ENCODE data around the gene NUP188.

Gene NUP188

DNA sequence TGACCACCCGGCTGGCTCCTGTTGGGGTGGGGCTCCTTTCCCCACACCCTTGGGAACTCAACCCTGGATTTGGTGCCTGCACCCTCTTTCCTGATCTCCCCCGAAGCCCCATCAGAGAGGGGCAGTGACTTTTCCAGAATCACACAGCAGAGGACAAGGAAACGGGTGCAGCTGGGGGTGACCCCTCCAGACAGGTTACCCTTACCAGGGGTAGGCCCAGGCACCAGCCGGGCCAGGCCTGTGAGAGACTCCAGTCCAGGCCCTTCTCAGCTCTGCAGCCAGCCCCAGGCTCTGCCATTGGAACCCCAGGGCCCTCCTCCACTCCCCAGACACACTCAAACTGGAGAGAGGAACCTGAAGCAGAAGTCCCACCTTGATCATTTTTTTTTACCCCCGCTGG is 45.7 kb upstream of the NUP188 start:
- H3K9me3 ChIP-seq: no peaks in the 10 kb centered on the region
- TF ChIP-seq, protein P1, sequence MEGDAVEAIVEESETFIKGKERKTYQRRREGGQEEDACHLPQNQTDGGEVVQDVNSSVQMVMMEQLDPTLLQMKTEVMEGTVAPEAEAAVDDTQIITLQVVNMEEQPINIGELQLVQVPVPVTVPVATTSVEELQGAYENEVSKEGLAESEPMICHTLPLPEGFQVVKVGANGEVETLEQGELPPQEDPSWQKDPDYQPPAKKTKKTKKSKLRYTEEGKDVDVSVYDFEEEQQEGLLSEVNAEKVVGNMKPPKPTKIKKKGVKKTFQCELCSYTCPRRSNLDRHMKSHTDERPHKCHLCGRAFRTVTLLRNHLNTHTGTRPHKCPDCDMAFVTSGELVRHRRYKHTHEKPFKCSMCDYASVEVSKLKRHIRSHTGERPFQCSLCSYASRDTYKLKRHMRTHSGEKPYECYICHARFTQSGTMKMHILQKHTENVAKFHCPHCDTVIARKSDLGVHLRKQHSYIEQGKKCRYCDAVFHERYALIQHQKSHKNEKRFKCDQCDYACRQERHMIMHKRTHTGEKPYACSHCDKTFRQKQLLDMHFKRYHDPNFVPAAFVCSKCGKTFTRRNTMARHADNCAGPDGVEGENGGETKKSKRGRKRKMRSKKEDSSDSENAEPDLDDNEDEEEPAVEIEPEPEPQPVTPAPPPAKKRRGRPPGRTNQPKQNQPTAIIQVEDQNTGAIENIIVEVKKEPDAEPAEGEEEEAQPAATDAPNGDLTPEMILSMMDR (IDR thresholded peaks at IDR 0.05): no peak
- H3K4me3 ChIP-seq (ENCODE audit: low read depth in 1 of 2, low read length in 1 of 2): no peak overlapping the region
- H3K27me3 ChIP-seq: no peaks in the 10 kb centered on the region
- peaks cover 13 to 15% of the 10 kb centered on the region in 2 experiments for H3K4me1 ChIP-seq (ENCODE audit: control insufficient read depth in 1 of 2, insufficient read depth in 1 of 2, low read depth in 1 of 2, low read length in 1 of 2)
- no peak overlapping the region for H3K27ac ChIP-seq
- peaks cover 9% of the 10 kb centered on the region for H3K36me3 ChIP-seq

DNA sequence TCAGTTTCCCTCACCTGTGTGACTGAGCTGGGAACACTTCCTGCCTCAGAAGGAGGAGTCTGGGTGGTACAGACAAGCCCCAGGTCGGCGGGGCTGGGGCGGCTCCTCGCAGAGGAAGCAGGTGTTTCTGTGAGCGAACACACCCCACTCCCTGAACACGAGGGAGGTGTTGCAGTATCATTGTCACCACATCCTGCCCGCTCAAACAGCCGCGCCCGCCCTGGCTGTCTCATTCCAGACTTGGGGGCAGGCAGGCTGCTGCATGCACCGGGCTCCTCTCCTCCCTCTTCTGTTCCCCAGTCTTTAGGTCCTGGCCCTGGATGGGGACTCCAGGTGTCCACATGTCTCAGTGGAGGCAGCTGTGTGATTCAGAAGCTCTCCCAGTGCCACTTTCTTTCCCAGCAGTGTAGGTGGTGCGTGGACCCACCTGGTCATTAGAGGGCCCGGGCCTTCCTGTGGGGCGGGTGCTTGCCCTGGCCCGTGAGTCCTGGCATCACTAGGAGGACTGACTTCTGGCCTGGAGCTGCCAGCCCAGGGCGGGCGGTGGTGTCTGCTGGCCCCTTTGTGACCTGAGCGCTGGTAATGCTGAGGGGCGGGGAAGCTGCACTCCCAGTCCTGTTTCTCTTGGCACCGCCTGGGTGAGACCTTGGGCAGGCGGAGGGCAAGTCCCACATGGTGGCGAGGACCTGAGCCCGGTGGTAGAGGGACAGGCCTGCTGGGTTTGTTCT is 45.0 kb upstream of the NUP188 start:
- Histone ChIP-seq H3K36me3 (peaks cover 12% of the 10 kb centered on the region), H3K27me3 (no peaks in the 10 kb centered on the region), H3K4me1 (ENCODE audit: control insufficient read depth in 1 of 2, insufficient read depth in 1 of 2, low read depth in 1 of 2, low read length in 1 of 2) (peaks cover 13 to 15% of the 10 kb centered on the region in 2 experiments), H3K9me3 (no peaks in the 10 kb centered on the region), H3K4me3 (ENCODE audit: low read depth in 1 of 2, low read length in 1 of 2) (no peak overlapping the region), H3K27ac (no peak overlapping the region)
- TF ChIP-seq, protein P1 (IDR thresholded peaks at IDR 0.05): no peak

DNA sequence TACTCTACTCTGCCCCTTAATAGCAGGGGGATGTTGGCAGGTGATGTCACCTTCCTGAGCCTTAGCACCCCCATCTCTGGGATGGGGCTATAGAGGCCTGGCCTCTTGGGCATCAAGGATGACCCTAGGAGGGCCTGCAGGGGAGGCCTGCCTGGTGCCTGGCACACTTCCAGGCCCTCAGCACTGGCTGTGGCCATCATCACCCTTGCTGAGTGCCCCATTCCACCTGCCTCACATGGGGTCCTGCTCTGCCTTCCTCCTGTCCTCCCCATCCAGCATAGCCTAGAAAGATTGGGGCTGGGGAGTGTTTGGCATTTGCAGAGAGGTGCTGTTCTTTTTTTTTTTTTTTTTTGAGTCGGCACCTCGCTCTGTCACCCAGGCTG is 44.4 kb upstream of the NUP188 start:
- H3K4me1 ChIP-seq (ENCODE audit: control insufficient read depth in 1 of 2, insufficient read depth in 1 of 2, low read depth in 1 of 2, low read length in 1 of 2): peaks cover 13 to 15% of the 10 kb centered on the region in 2 experiments
- peaks cover 16% of the 10 kb centered on the region for H3K36me3 ChIP-seq
- TF ChIP-seq, protein P1 (IDR thresholded peaks at IDR 0.05): no peak
- no peaks in the 10 kb centered on the region for H3K9me3 ChIP-seq
- no peak overlapping the region for H3K27ac ChIP-seq
- H3K4me3 ChIP-seq (ENCODE audit: low read depth in 1 of 2, low read length in 1 of 2): no peak overlapping the region
- no peaks in the 10 kb centered on the region for H3K27me3 ChIP-seq

DNA sequence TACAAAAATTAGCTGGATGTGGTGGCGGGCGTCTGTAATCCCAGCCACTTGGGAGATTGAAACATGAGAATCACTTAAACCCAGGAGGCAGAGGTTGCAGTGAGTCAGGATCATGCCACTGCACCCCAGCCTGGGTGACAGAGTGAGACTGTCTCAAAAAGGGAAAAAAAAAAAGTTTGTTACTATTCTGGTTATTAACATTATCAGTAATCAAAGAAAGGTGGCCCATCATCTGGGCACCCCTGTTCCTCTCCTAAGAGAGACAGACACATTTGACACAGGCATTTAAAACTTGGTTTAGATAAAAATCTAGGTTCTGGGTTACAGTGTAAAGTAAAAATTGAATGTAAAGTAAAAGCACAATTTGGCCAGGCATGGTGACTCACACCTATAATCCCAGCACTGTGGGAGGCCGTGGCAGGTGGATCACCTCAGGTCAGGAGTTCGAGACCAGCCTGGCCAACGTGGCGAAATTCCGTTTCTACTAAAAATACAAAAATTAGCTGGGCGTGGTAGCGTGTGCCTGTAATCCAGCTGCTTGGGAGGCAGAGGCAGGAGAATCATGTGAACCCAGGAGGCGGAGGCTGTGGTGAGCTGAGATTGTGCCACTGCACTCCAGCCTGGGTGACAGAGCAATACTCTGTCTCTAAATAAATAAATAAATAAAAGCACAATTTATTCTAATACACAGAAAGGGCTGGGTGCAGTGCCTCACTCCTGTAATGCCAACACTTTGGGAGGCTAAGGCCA is 43.5 kb upstream of the NUP188 start:
- no peak overlapping the region for H3K27ac ChIP-seq

DNA sequence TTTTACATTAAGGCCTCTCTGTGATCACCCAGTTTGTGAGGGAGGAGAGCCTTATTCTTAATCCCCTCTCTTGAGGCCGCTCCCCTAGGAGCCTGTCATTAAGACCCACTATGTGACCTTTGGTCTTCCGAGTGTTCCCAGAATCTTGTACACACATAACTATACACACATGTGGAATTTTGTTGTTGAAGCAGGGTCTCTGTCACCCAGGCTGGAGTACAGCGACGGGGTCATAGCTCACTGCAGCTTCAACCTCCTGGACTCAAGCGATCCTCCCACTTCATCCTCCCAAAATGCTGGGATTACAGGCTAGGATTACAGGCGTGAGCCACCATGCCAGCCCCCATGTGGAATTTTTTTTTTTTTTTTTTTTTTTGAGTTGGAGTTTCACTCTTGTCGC is 41.5 kb upstream of the NUP188 start:
- peaks cover 41% of the 10 kb centered on the region for H3K36me3 ChIP-seq
- no peaks in the 10 kb centered on the region for H3K9me3 ChIP-seq
- H3K4me1 ChIP-seq (ENCODE audit: control insufficient read depth in 1 of 2, insufficient read depth in 1 of 2, low read depth in 1 of 2, low read length in 1 of 2): peaks cover 13 to 15% of the 10 kb centered on the region in 2 experiments
- TF ChIP-seq, protein P1 (IDR thresholded peaks at IDR 0.05): no peak
- H3K27me3 ChIP-seq: no peaks in the 10 kb centered on the region
- no peak overlapping the region for H3K4me3 ChIP-seq (ENCODE audit: low read depth in 1 of 2, low read length in 1 of 2)
- no peak overlapping the region for H3K27ac ChIP-seq

More for the DNA sequence above, 43.5 kb upstream of the NUP188 start:
- H3K27me3 ChIP-seq: no peaks in the 10 kb centered on the region
- H3K9me3 ChIP-seq: no peaks in the 10 kb centered on the region
- peaks cover 23% of the 10 kb centered on the region for H3K36me3 ChIP-seq
- peaks cover 13 to 15% of the 10 kb centered on the region in 2 experiments for H3K4me1 ChIP-seq (ENCODE audit: control insufficient read depth in 1 of 2, insufficient read depth in 1 of 2, low read depth in 1 of 2, low read length in 1 of 2)
- TF ChIP-seq, protein P1 (IDR thresholded peaks at IDR 0.05): no peak
- no peak overlapping the region for H3K4me3 ChIP-seq (ENCODE audit: low read depth in 1 of 2, low read length in 1 of 2)
